Stimulated activated naive CD8-positive, alpha-beta T cell treated with anti-CD3 and anti-CD28 coated beads, Interleukin-15, Interleukin-2, amounts not matched to agents 100 ng/mL and 50 ng/mL, for 24 hours (primary cell): ENCODE results near the gene NRG2.

ENCODE experiments used
- H3K27ac Mint-ChIP-seq: one replicate; pipeline ENCODE4 v1.8.0; 2021; ENCODE audit warnings: mild to moderate bottlenecking, mixed read lengths
- H3K27me3 Mint-ChIP-seq: one replicate; pipeline ENCODE4 v1.8.0; 2021; ENCODE audit warnings: mixed read lengths
- H3K36me3 Mint-ChIP-seq: one replicate; pipeline ENCODE4 v1.8.0; 2021; ENCODE audit warnings: low read depth, mixed read lengths
- H3K4me1 Mint-ChIP-seq: one replicate; pipeline ENCODE4 v1.8.0; 2021; ENCODE audit warnings: low read depth, mixed read lengths
- H3K4me3 Mint-ChIP-seq: one replicate; pipeline ENCODE4 v1.8.0; 2021; ENCODE audit warnings: mild to moderate bottlenecking, mixed read lengths
- H3K9me3 Mint-ChIP-seq: one replicate; pipeline ENCODE4 v1.8.0; 2021; ENCODE audit warnings: mixed read lengths

Gene NRG2

GRCh38 chr5:139895046-139895445, 148.1 kb downstream of the NRG2 start:
- peaks cover 24% of the 10 kb centered on the region for H3K27me3 Mint-ChIP-seq
- peak overlapping the region; percentile 54 for H3K27ac Mint-ChIP-seq
- H3K36me3 Mint-ChIP-seq, result no peaks in the 10 kb centered on the region
- H3K4me1 Mint-ChIP-seq, result no peaks in the 10 kb centered on the region
- H3K9me3 Mint-ChIP-seq, result no peaks in the 10 kb centered on the region
- no peak overlapping the region for H3K4me3 Mint-ChIP-seq

GRCh38 chr5:139893873-139894272, 149.2 kb downstream of the NRG2 start:
- no peak overlapping the region for H3K4me3 Mint-ChIP-seq
- H3K4me1 Mint-ChIP-seq, result no peaks in the 10 kb centered on the region
- H3K36me3 Mint-ChIP-seq, result no peaks in the 10 kb centered on the region
- H3K27ac Mint-ChIP-seq, result no peak overlapping the region
- no peaks in the 10 kb centered on the region for H3K9me3 Mint-ChIP-seq
- peaks cover 24% of the 10 kb centered on the region for H3K27me3 Mint-ChIP-seq

DNA sequence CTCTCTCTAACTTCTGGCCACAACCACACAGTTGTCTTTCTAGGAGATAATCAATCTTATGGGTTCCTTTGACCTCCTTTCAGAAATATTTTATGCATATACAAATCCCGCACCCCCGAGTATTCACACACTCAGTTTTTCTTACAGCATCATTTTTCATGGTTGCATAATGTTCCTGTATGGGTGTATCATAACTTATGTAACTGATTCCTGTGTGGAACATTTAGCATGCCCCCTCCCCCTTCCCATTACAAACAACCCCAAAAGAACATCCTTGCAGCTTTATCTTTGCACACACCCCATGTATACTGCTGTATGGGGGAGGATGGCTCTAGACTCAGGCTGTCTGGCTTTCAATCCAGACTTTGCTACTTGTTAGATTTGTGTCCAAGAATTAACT, 153.7 kb downstream of the NRG2 start:
- no peaks in the 10 kb centered on the region for H3K36me3 Mint-ChIP-seq
- H3K4me3 Mint-ChIP-seq, result no peak overlapping the region
- H3K9me3 Mint-ChIP-seq, result no peaks in the 10 kb centered on the region
- no peaks in the 10 kb centered on the region for H3K4me1 Mint-ChIP-seq
- no peak overlapping the region for H3K27ac Mint-ChIP-seq
- peaks cover 19% of the 10 kb centered on the region for H3K27me3 Mint-ChIP-seq

DNA sequence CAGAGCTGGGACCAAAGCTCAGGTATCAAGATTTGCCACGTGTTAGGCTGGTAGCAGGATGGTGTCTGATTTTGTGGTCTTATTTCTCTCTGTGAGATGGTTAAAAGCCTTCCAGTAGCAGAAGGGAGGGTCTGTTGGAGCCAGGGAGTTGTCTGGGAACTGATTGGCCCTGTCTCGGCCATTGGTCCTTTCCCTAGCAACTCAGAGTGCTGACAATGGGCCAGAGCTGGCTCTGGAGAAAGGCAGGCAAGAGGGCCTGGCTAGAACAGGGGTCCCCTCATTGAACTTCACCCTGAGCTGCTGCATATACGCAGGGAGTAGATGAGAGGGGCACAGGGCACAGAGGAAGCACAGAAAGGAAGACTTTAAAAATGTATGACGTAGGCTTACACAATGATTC, 154.7 kb downstream of the NRG2 start:
- H3K36me3 Mint-ChIP-seq, result no peaks in the 10 kb centered on the region
- H3K27me3 Mint-ChIP-seq, result peaks cover 19% of the 10 kb centered on the region
- no peak overlapping the region for H3K4me3 Mint-ChIP-seq
- H3K9me3 Mint-ChIP-seq, result no peaks in the 10 kb centered on the region
- H3K4me1 Mint-ChIP-seq, result no peaks in the 10 kb centered on the region
- no peak overlapping the region for H3K27ac Mint-ChIP-seq

DNA sequence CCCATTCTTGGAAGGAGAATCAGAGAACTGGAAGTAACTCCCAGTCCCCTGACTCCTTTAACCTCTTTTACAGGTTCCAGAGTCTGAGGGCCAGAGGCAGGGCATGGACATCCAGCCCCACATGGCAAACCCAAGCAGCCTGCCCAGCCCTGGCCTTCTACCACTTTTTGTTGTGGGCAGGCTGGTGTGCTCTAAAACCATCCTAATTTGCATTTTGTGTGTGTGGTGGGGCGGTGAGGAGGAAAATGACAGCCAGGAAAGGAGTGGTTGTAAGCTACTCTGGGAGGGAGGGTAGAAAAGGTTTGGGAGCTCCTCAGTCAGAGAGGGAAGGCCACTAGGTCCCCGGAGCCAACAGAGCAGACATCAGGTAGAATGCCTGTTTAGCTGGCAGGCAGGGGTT, 156.9 kb downstream of the NRG2 start:
- no peaks in the 10 kb centered on the region for H3K9me3 Mint-ChIP-seq
- no peaks in the 10 kb centered on the region for H3K36me3 Mint-ChIP-seq
- H3K4me1 Mint-ChIP-seq, result no peaks in the 10 kb centered on the region
- peaks cover 8% of the 10 kb centered on the region for H3K27me3 Mint-ChIP-seq
- H3K27ac Mint-ChIP-seq, result no peak overlapping the region
- no peak overlapping the region for H3K4me3 Mint-ChIP-seq

DNA sequence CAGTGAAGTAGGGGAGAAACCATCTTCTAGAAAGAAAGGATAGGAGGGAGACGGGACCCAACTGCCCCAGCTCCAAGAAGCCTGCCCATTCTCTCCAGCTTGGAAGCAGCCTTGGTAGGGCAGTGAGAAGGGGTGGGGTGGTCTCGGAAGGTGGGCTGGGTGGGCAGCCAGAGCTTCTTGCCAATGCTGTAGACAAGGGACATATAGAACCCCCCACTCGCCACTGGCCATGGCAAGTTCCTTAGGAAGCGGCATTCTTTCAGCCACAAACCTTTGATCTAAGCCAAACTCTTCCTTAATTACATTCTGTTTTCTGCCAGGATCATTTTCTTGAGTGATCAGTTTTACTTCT, 157.3 kb downstream of the NRG2 start:
- H3K4me1 Mint-ChIP-seq, result no peaks in the 10 kb centered on the region
- H3K9me3 Mint-ChIP-seq, result no peaks in the 10 kb centered on the region
- H3K36me3 Mint-ChIP-seq, result no peaks in the 10 kb centered on the region
- H3K4me3 Mint-ChIP-seq, result no peak overlapping the region
- H3K27ac Mint-ChIP-seq, result no peak overlapping the region
- H3K27me3 Mint-ChIP-seq, result peaks cover 8% of the 10 kb centered on the region

GRCh38 chr5:139885172-139885856, 157.8 kb downstream of the NRG2 start:
- no peaks in the 10 kb centered on the region for H3K36me3 Mint-ChIP-seq
- H3K4me1 Mint-ChIP-seq, result no peaks in the 10 kb centered on the region
- H3K4me3 Mint-ChIP-seq, result no peak overlapping the region
- no peak overlapping the region for H3K27ac Mint-ChIP-seq
- H3K9me3 Mint-ChIP-seq, result no peaks in the 10 kb centered on the region
- peaks cover 8% of the 10 kb centered on the region for H3K27me3 Mint-ChIP-seq

- no peak overlapping the region for H3K27ac Mint-ChIP-seq
- H3K4me1 Mint-ChIP-seq, result no peaks in the 10 kb centered on the region
- H3K4me3 Mint-ChIP-seq, result no peak overlapping the region
- no peaks in the 10 kb centered on the region for H3K36me3 Mint-ChIP-seq
- peaks cover 3% of the 10 kb centered on the region for H3K27me3 Mint-ChIP-seq
- H3K9me3 Mint-ChIP-seq, result no peaks in the 10 kb centered on the region
Measured at GRCh38 chr5:139884734-139885133, 158.4 kb downstream of the NRG2 start.

DNA sequence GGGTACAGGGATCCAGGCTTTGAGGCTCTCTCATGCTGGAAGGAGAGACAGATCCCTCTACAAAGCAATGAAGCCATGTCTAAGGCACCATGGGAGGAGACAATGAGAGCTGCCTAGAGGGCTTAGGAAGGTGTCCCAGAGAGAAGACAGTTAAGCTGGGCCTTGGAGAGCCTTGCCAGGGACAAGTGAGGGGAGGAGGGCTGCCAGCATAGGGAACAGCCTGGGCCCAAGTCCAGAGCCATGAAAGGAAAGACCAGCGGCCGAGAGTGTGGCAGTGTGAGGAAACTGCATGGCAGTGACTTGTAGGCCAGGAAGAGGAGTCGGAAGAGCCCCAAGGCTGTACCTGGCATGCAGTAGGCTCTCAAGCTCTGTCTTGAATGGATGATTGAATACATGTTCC, 159.0 kb downstream of the NRG2 start:
- no peaks in the 10 kb centered on the region for H3K36me3 Mint-ChIP-seq
- H3K4me3 Mint-ChIP-seq, result no peak overlapping the region
- H3K27me3 Mint-ChIP-seq, result peaks cover 3% of the 10 kb centered on the region
- H3K27ac Mint-ChIP-seq, result no peak overlapping the region
- H3K4me1 Mint-ChIP-seq, result no peaks in the 10 kb centered on the region
- no peaks in the 10 kb centered on the region for H3K9me3 Mint-ChIP-seq

DNA sequence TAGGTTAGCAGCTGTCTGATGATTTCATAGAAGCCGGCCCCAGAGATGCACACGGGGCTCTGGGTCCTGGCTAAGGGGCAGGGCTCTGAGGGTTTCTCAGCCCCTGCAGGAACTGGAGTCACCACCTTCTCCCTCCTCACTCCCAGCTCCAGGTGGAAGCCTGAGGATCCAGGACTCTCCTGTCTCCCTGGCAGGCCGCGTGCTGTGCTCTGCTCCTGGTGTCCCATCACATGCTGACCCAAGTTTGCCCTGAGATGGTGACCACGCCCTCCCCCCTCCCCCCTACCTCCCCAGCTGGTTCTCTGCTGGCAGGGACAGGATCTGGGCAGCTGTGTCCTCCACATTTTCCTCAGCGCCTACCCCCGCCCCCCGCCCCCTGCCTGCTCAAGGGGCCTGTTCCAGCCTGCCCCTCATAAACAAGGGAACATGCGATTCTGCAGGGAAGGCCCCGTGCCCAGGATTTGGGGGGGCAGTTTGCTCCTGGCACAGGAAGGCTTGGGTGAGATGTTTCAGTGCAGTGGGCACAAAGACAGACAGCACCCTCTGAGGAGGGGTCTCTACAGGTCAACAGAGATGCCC, 160.0 kb downstream of the NRG2 start:
- Mint-ChIP-seq H3K27ac (no peak overlapping the region), H3K27me3 (peaks cover 3% of the 10 kb centered on the region), H3K4me3 (no peak overlapping the region), H3K36me3 (no peaks in the 10 kb centered on the region), H3K4me1 (no peaks in the 10 kb centered on the region), H3K9me3 (no peaks in the 10 kb centered on the region)

DNA sequence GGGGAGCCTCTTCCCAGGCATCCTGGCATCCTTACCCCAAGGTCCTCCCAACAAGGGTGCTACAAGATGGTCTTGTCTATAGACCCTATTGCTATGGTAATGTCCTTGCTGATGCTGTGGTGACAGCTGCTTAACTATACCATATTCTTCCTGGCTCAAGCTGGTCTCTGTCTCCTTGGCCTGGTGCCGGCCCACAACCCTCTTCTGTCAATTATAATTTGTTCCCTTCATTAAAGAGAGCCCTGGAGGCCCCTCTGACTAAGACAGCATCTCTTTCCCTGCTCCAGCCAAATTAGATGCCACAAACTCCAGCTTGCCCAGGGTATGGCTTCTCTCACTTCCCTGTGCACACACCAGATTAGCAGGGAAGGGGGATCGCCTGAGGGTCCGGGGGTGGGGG, 160.8 kb downstream of the NRG2 start:
- peaks cover under 1% of the 10 kb centered on the region for H3K27me3 Mint-ChIP-seq
- no peaks in the 10 kb centered on the region for H3K36me3 Mint-ChIP-seq
- no peaks in the 10 kb centered on the region for H3K9me3 Mint-ChIP-seq
- no peak overlapping the region for H3K27ac Mint-ChIP-seq
- H3K4me3 Mint-ChIP-seq, result no peak overlapping the region
- H3K4me1 Mint-ChIP-seq, result no peaks in the 10 kb centered on the region

DNA sequence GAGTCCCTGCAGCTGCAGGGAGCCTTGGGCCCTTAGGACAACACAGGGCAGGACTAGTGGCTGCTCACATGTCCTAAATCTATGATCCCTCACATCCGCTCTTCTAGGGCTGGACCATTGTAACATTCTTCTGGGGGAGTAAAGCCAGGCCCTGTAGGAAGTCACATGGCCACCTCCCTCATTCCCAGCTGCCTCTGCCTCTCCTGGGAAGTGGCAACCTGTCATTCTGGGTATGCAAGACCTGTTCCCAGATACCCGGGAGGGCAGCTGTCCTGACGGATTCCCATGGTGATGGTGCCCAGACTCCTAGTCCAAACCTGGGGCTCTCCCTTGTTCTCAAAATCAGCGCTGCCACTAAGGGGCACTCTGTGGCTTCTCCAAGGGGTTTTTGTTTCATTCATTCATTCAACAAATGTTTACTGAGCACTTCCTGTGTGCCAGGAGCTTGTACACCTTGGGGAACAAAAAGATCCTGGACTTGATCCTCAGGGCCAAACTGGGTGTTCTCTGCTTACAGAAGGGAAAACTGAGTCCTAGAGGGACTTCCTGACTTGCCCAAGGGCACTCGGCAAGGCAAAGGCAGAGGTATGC, 161.9 kb downstream of the NRG2 start:
- no peak overlapping the region for H3K4me3 Mint-ChIP-seq
- H3K4me1 Mint-ChIP-seq, result peaks cover 5% of the 10 kb centered on the region
- H3K27ac Mint-ChIP-seq, result no peak overlapping the region
- no peaks in the 10 kb centered on the region for H3K27me3 Mint-ChIP-seq
- no peaks in the 10 kb centered on the region for H3K36me3 Mint-ChIP-seq
- H3K9me3 Mint-ChIP-seq, result no peaks in the 10 kb centered on the region

- Mint-ChIP-seq H3K9me3 (peaks cover 4% of the 10 kb centered on the region), H3K36me3 (no peaks in the 10 kb centered on the region), H3K4me1 (peaks cover 5% of the 10 kb centered on the region), H3K27me3 (no peaks in the 10 kb centered on the region), H3K27ac (no peak overlapping the region), H3K4me3 (no peak overlapping the region)
Measured at GRCh38 chr5:139880416-139881142, 162.5 kb downstream of the NRG2 start.

DNA sequence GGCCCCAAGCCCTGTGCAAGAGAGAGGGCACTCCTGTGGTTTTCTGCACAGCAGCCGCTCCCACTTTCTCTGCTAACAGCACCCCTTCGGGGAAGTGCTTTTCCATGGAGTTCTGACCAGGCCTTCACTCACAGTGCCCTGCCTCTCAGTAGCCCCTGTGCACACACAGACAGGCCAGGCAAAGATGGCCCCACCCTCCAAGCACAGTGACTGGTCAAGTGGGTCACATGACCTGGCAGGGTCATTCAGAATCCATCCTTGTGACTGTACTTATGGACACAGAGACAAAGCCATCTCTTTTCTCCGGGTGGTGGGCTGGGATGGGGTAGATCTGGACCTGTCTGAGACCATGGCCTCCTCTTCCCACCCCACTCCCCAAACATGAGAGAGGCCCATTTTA, 165.0 kb downstream of the NRG2 start:
- H3K27me3 Mint-ChIP-seq, result peaks cover 8% of the 10 kb centered on the region
- H3K36me3 Mint-ChIP-seq, result no peaks in the 10 kb centered on the region
- no peak overlapping the region for H3K4me3 Mint-ChIP-seq
- no peak overlapping the region for H3K27ac Mint-ChIP-seq
- H3K9me3 Mint-ChIP-seq, result peaks cover 4% of the 10 kb centered on the region
- peaks cover 5% of the 10 kb centered on the region for H3K4me1 Mint-ChIP-seq

DNA sequence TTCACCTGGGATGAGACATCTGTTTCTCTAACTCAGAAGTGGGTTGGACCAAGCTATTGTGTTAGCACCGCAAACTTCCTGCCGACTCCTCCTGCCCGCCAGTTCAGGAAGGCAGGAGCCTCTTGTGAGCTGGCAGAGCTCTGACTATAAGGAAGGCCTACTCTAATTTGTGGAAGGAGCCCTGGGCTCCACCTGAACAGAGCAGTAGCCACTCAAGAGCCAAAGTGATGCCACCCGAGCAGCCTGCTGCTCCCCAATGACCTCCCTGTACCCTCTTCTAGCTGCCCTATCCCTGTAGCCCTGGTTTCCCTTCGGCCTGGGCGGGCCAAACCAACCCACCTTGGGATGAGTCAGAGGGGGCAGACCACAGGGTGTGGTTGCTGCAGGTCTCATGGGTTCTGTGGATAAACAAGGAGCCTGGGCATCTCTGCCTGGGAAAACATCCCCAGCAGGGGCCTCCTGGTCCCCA, 165.9 kb downstream of the NRG2 start:
- Mint-ChIP-seq H3K9me3 (peaks cover 4% of the 10 kb centered on the region), H3K27ac (no peak overlapping the region), H3K4me1 (peaks cover 5% of the 10 kb centered on the region), H3K36me3 (no peaks in the 10 kb centered on the region), H3K4me3 (no peak overlapping the region), H3K27me3 (peaks cover 8% of the 10 kb centered on the region)
